Mammary epithelial cell (primary cell): ENCODE data around the gene EPHA6.

ENCODE experiments used
- CTCF ChIP-seq, 2 donors: IDR thresholded peaks in 1 of 2; conservative IDR thresholded peaks in 1 of 2; 2 replicates each; pipeline ENCODE4 v1.5.1; 2011 to 2012; ENCODE audit warnings: inconsistent platforms in 2 of 2, low read length in 2 of 2, mild to moderate bottlenecking in 2 of 2, control low read depth in 1 of 2, low read depth in 1 of 2; ENCODE audit not compliant: insufficient read depth in 1 of 2; ENCODE audit errors: extremely low read depth in 1 of 2
- EZH2 ChIP-seq: IDR thresholded peaks from 2 replicates; pipeline ENCODE4 v1.6.1; 2012; ENCODE audit warnings: low read length, inconsistent platforms, borderline replicate concordance

GRCh38 chr3:97256060-97256459 lies 441.7 kb downstream of the EPHA6 start:
- TF ChIP-seq CTCF (conservative IDR thresholded peaks at IDR 0.05 in 1 of 2, IDR thresholded peaks at IDR 0.05 in 1 of 2; ENCODE audit: extremely low read depth in 1 of 2, insufficient read depth in 1 of 2, low read depth in 1 of 2, low read length in 2 of 2) = peak in 1 of 2 donors; percentile 29
- TF ChIP-seq EZH2 = no peak
